HG02981 (cell line): ENCODE data around the gene EIPR1.

ENCODE experiments used
- ATAC-seq: cut with Tn5 transposase; IDR thresholded peaks from one replicate; pipeline ENCODE4 v1.9.1; 2021; ENCODE audit warnings: mild to moderate bottlenecking, moderate library complexity; ENCODE audit not compliant: unreplicated experiment

The EIPR1 gene

GRCh38 chr2:3142210-3142609, 235.4 kb downstream of the EIPR1 start:
- ATAC-seq = no peak

DNA sequence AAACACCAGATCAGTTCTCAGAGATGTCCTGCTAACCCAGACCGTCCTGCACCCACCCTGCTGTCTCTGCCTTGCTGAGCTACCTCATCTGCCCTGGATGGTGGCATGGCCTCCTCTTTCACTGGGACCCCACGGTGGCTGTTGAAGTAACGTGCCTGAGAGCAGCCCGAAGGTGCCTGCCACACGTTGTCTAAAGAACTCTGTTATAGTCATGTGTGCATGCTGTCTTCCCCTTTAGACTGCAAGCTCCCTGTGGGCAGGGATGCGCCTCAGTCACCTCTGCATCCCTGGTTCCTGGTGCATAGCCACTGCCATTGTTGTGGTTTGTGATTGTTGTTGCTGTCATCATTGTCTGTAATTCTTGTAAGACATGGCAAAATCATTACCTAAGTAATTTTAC, 235.9 kb downstream of the EIPR1 start:
- ATAC-seq = no peak

DNA sequence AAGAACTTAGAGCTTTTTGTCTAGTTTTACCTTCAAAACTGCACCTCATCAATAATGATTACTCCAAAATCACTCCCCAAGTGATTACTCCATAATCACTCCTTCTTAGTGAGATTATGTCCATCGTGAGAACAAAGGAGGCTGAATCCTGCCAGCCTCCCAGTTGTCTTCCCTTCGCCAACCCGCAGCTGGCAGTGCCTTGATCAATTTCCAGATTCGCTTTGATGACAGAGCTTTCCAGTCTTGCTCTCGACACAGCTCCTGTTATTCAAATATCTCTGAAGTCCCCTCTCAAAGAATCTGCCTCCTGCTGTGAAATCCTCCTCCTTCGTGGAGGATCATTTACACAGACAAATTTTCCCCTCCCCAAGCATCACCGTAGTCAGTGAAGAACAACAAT, 237.7 kb downstream of the EIPR1 start:
- no peak for ATAC-seq
